ENCODE data around the gene CCDC197.

CCDC197 gene

DNA sequence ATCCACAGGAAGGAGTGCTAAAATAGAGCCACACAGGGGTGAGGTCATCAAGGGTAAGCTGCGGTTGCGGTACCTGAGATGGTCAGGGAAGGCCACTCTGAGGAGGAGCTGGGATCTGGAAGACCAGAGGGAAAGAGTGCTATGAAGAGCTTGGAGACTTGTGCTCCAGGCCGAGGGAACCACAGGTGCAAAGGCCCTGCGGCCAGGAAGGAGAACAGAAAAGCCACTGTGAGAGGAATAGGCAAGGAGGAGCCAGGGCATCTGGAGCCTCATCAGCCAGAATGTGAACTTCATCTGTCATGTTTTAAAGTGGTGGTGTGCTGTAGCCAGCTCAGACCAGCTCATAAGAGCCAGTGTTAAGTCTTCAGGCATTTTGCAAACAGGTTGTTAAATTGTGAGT lies 5.5 kb upstream of the CCDC197 start:
- no peak for DNase-seq (ENCODE audit: extremely low spot score)
- TF ChIP-seq, protein P1, sequence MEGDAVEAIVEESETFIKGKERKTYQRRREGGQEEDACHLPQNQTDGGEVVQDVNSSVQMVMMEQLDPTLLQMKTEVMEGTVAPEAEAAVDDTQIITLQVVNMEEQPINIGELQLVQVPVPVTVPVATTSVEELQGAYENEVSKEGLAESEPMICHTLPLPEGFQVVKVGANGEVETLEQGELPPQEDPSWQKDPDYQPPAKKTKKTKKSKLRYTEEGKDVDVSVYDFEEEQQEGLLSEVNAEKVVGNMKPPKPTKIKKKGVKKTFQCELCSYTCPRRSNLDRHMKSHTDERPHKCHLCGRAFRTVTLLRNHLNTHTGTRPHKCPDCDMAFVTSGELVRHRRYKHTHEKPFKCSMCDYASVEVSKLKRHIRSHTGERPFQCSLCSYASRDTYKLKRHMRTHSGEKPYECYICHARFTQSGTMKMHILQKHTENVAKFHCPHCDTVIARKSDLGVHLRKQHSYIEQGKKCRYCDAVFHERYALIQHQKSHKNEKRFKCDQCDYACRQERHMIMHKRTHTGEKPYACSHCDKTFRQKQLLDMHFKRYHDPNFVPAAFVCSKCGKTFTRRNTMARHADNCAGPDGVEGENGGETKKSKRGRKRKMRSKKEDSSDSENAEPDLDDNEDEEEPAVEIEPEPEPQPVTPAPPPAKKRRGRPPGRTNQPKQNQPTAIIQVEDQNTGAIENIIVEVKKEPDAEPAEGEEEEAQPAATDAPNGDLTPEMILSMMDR (IDR thresholded peaks at IDR 0.05; ENCODE audit: control extremely low read depth, extremely low read depth, low read depth, missing control alignments), result no peak
- ChIA-PET POLR2A (interaction anchor here (0.9 to 2.3 kb wide), 2 partner anchors 21 to 50 kb away, joined by 3 to 6 read pairs; no protein-coding TSS in a partner anchor), CTCF (interaction anchor here (0.7 to 17.4 kb wide), 12 partner anchors 8 to 50 kb away, joined by 3 to 664 read pairs (median 4); partner anchors contain the start of gene ASB2)

- CTCF ChIA-PET, result interaction anchor here (1.0 to 17.4 kb wide), 9 partner anchors 10 to 187 kb away, joined by 3 to 664 read pairs (median 5); partner anchors contain the start of gene ASB2
- TF ChIP-seq, protein P1 (IDR thresholded peaks at IDR 0.05; ENCODE audit: control extremely low read depth, extremely low read depth, low read depth, missing control alignments), result no peak
- no peak for DNase-seq (ENCODE audit: extremely low spot score)
- POLR2A ChIA-PET, result interaction anchor here (1.1 to 1.6 kb wide), 2 partner anchors 32 to 34 kb away, joined by 3 to 5 read pairs; no protein-coding TSS in a partner anchor
These were observed 3.7 kb upstream of the CCDC197 start for GRCh38 chr14:93993382-93993781.

DNA sequence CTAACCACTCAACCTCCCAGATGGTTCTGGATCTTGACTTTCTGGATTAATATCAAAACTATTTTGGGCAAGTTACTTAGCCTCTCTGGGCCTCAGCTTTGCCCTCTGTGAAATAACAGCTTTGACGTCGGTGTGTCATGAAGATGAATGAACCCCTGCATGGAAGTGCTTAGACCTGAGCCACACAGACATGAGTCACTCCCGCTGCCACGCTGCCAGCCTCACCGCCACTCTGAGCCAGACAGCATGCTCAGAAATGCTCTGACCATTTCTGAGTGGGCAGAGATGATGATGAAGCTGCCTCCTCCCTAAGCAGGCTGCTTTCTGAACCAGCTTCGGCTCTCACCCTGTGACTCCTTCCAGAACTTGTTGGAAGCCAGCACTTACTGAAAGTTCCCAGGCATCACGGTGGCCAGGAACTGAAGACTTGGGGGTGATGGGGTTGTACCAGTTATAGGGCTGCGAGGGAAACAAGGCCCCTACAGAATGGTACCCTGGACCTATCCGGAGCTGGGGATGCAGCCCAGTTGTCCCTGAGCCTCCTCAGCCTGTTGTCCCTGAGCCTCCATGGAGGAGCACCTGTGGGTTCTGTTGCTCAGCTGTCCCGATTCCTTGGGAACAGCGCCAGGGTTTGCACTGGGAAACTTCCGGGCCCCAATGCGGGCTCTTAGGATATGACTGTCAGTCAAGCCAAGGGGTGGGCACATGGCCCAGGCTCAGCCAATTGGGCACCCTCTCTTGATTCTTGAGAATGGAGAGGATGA lies 2.0 kb upstream of the CCDC197 start:
- TF ChIP-seq, protein P1 (IDR thresholded peaks at IDR 0.05; ENCODE audit: control extremely low read depth, extremely low read depth, low read depth, missing control alignments), result no peak
- DNase-seq (ENCODE audit: extremely low spot score), result no peak
- ChIA-PET CTCF (interaction anchor here (1.2 to 17.4 kb wide), 3 partner anchors 14 to 53 kb away, joined by 5 to 664 read pairs (median 124); partner anchors contain the start of gene ASB2), POLR2A (interaction anchor here (0.6 kb wide), 2 partner anchors 20 to 33 kb away, joined by 3 to 5 read pairs; no protein-coding TSS in a partner anchor)

GRCh38 chr14:93996130-93996695 lies 888 bp upstream of the CCDC197 start:
- no peak for DNase-seq (ENCODE audit: extremely low spot score)
- ChIA-PET POLR2A (interaction anchor here (0.6 kb wide), 1 partner anchor 17 kb away, joined by 3 read pairs; no protein-coding TSS in a partner anchor), CTCF (interaction anchor here (1.1 to 17.4 kb wide), 6 partner anchors 14 to 54 kb away, joined by 4 to 664 read pairs (median 62); partner anchors contain the start of gene ASB2)
- TF ChIP-seq, protein P1 (IDR thresholded peaks at IDR 0.05; ENCODE audit: control extremely low read depth, extremely low read depth, low read depth, missing control alignments), result no peak

DNA sequence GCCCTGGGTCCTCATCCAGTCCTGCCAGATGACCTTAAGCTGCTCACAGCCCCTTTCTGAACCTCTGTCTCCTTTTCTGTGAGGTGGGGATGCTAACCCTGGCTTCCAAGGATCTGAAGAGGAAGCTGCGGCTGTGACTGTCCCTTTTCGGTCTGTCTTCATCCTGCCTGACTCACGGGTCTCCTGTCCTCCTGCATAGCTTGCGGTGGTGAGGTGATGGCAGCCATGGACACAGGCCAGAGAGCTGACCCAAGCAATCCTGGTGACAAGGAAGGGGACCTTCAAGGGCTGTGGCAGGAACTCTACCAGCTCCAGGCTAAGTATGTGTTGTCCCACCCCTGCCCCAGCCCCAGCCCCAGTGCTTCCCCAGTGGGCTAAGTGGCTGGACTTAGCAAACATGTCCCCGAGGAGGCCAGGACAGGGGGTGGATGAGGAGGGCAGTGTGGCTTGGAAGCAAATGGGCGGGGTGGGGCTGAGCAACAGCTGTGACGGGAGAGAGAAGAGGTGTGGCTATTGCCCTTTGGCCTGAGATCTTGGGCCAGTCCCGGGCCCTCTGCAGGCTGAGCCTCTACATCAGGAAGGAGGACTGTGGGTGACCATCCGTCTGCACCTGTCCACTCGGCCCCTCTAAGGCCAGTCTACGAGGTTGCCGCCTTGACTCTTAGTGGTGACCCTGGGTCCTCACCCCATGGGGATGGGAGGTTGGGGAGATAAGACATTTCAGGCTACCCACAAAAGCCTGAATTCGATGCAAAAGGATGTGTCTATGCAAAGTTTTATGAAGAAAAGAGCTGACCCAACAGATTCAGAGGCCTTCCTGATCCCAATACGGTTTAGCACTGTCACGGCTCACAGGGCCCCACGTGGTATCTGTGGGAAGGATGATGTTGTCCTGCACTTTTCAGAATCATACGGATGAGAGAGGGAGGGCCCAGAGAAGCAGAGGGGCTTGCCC lies 1.1 kb downstream of the CCDC197 start:
- CTCF ChIA-PET, result interaction anchor here (1.7 to 17.4 kb wide), 7 partner anchors 8 to 56 kb away, joined by 4 to 664 read pairs (median 34); partner anchors contain the start of gene ASB2
- DNase-seq (ENCODE audit: extremely low spot score), result no peak
- TF ChIP-seq, protein P1 (IDR thresholded peaks at IDR 0.05; ENCODE audit: control extremely low read depth, extremely low read depth, low read depth, missing control alignments), result no peak
- POLR2A ChIA-PET, result interaction anchor here (0.7 to 1.4 kb wide), 4 partner anchors 39 to 58 kb away, joined by 3 to 6 read pairs (median 4); no protein-coding TSS in a partner anchor
